Measurements from ENCODE around the gene PALMD.

GRCh38 chr1:99727575-99728185, 81.8 kb downstream of the PALMD start:
- TF ChIP-seq, protein P1, sequence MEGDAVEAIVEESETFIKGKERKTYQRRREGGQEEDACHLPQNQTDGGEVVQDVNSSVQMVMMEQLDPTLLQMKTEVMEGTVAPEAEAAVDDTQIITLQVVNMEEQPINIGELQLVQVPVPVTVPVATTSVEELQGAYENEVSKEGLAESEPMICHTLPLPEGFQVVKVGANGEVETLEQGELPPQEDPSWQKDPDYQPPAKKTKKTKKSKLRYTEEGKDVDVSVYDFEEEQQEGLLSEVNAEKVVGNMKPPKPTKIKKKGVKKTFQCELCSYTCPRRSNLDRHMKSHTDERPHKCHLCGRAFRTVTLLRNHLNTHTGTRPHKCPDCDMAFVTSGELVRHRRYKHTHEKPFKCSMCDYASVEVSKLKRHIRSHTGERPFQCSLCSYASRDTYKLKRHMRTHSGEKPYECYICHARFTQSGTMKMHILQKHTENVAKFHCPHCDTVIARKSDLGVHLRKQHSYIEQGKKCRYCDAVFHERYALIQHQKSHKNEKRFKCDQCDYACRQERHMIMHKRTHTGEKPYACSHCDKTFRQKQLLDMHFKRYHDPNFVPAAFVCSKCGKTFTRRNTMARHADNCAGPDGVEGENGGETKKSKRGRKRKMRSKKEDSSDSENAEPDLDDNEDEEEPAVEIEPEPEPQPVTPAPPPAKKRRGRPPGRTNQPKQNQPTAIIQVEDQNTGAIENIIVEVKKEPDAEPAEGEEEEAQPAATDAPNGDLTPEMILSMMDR (IDR thresholded peaks at IDR 0.05; ENCODE audit: insufficient read depth, low read length) = no peak
- TF ChIP-seq REST (IDR thresholded peaks at IDR 0.05; ENCODE audit: insufficient replicate concordance, low read depth) = no peak
- TF ChIP-seq GABPA (IDR thresholded peaks at IDR 0.05; ENCODE audit: low read depth) = no peak
